RWPE2 (cell line): ENCODE results near the gene KATNAL1.

ENCODE experiments used
- ATAC-seq: fragments of 200-7000 bp; cut with Tn5 transposase; 3 replicates; pipeline ENCODE4 v1.9.1; 2021; ENCODE audit warnings: low read depth
- DNase-seq: peaks from one replicate; pipeline ENCODE4 v3.0.0-alpha.2; 2020; ENCODE audit warnings: low spot score
- H3K27ac ChIP-seq: fragments of 450-650 bp; 2 replicates; pipeline ENCODE4 v1.5.1; 2017; ENCODE audit warnings: mild to moderate bottlenecking; ENCODE audit not compliant: poor library complexity, severe bottlenecking
- H3K27me3 ChIP-seq: fragments of 250-450 bp; sonication (Bioruptor Pico); 2 replicates; pipeline ENCODE4 v1.5.1; 2021; ENCODE audit warnings: mild to moderate bottlenecking, moderate library complexity; ENCODE audit not compliant: insufficient read depth, poor library complexity, severe bottlenecking
- H3K36me3 ChIP-seq: fragments of 250-450 bp; sonication (Bioruptor Pico); 2 replicates; pipeline ENCODE4 v1.5.1; 2020; ENCODE audit warnings: low read depth, mild to moderate bottlenecking, moderate library complexity
- H3K4me1 ChIP-seq: fragments of 250-450 bp; sonication (Bioruptor Pico); 2 replicates; pipeline ENCODE4 v1.5.1; 2021; ENCODE audit warnings: mild to moderate bottlenecking, moderate library complexity; ENCODE audit not compliant: insufficient read depth, poor library complexity, severe bottlenecking
- H3K4me3 ChIP-seq: fragments of 250-450 bp; sonication (Bioruptor Pico); 2 replicates; pipeline ENCODE4 v1.5.1; 2021; ENCODE audit warnings: mild to moderate bottlenecking, moderate library complexity; ENCODE audit not compliant: severe bottlenecking
- H3K9me3 ChIP-seq: fragments of 250-450 bp; sonication (Bioruptor Pico); 2 replicates; pipeline ENCODE4 v1.5.1; 2021; ENCODE audit warnings: mild to moderate bottlenecking, moderate library complexity; ENCODE audit not compliant: severe bottlenecking
- CTCF ChIP-seq: fragments of 450-650 bp; IDR thresholded peaks from one replicate; pipeline ENCODE4 v1.5.1; 2017; ENCODE audit warnings: mild to moderate bottlenecking, moderate library complexity; ENCODE audit not compliant: poor library complexity, severe bottlenecking

KATNAL1 gene

GRCh38 chr13:30323524-30323923 lies 16.2 kb upstream of the KATNAL1 start:
- H3K4me3 ChIP-seq: no peak overlapping the region
- no peaks in the 10 kb centered on the region for H3K9me3 ChIP-seq
- TF ChIP-seq CTCF: no peak
- H3K4me1 ChIP-seq: no peaks in the 10 kb centered on the region
- no peak for DNase-seq
- H3K27me3 ChIP-seq: no peaks in the 10 kb centered on the region
- no peaks in the 10 kb centered on the region for H3K36me3 ChIP-seq
- no peak overlapping the region for H3K27ac ChIP-seq
- ATAC-seq: no peak

GRCh38 chr13:30322428-30322827 lies 15.1 kb upstream of the KATNAL1 start:
- Histone ChIP-seq H3K27me3 (no peaks in the 10 kb centered on the region), H3K4me3 (no peak overlapping the region), H3K4me1 (no peaks in the 10 kb centered on the region), H3K36me3 (no peaks in the 10 kb centered on the region), H3K27ac (no peak overlapping the region), H3K9me3 (no peaks in the 10 kb centered on the region)
- TF ChIP-seq CTCF: no peak
- no peak for ATAC-seq
- no peak for DNase-seq

- no peaks in the 10 kb centered on the region for H3K36me3 ChIP-seq
These were observed 13.9 kb upstream of the KATNAL1 start for GRCh38 chr13:30321256-30321655.

GRCh38 chr13:30319655-30320054 lies 12.3 kb upstream of the KATNAL1 start:
- DNase-seq (no peak), ATAC-seq (no peak)
- H3K27ac ChIP-seq: no peak overlapping the region
- H3K9me3 ChIP-seq: no peaks in the 10 kb centered on the region
- H3K4me1 ChIP-seq: no peaks in the 10 kb centered on the region
- no peak for TF ChIP-seq CTCF
- H3K27me3 ChIP-seq: no peaks in the 10 kb centered on the region
- no peak overlapping the region for H3K4me3 ChIP-seq
- no peaks in the 10 kb centered on the region for H3K36me3 ChIP-seq

More at GRCh38 chr13:30321256-30321655, 13.9 kb upstream of the KATNAL1 start:
- no peak for TF ChIP-seq CTCF
- Histone ChIP-seq H3K9me3 (no peaks in the 10 kb centered on the region), H3K4me1 (no peaks in the 10 kb centered on the region), H3K27ac (no peak overlapping the region), H3K27me3 (no peaks in the 10 kb centered on the region), H3K4me3 (no peak overlapping the region)
- ATAC-seq (no peak), DNase-seq (no peak)

- no peaks in the 10 kb centered on the region for H3K36me3 ChIP-seq
- no peak for DNase-seq
- H3K27me3 ChIP-seq: no peaks in the 10 kb centered on the region
- no peak overlapping the region for H3K27ac ChIP-seq
- no peak for ATAC-seq
- no peak overlapping the region for H3K4me3 ChIP-seq
- H3K9me3 ChIP-seq: no peaks in the 10 kb centered on the region
- no peak for TF ChIP-seq CTCF
- no peaks in the 10 kb centered on the region for H3K4me1 ChIP-seq
These were observed 11.8 kb upstream of the KATNAL1 start for GRCh38 chr13:30319130-30319529.
